ENCODE data around the gene MEIOSIN. TPM values are rescaled to one million over a fixed set of nuclear protein-coding genes. Genes with fewer than 3 reads are reported as not detected.
"Not testable (repeated sequence)": the region's sequence is repeated elsewhere in the genome, so short reads cannot be mapped to it uniquely, and the experiment has no call there.

Gene MEIOSIN
- 0.37 and 0.45 TPM in 2 replicates for total RNA-seq (2014; rRNA removed; shearing (Covaris generic))
- polyA plus RNA-seq (2015; cell fraction: cytosol; rRNA removed) = 1.5 and 1.9 TPM in 2 replicates
- 0.72 and 0.89 TPM in 2 replicates for polyA plus RNA-seq (2015; cell fraction: nucleus; rRNA removed)

GRCh38 chr19:45733160-45733810 lies at the start of gene MEIOSIN:
MEIOSIN (plus strand) TSS chr19:45733439; CDS start chr19:45735377, 1,938 bp downstream.
- DNase-seq (ENCODE audit: low read depth, low spot score) = no peak
- in situ Hi-C loops (cut with HindIII; ENCODE audit: low pct_unique_long_range_greater_than_20kb, low sequenced_read_pairs) = no loop called here

GRCh38 chr19:45685045-45685444 lies 48.2 kb upstream of the MEIOSIN start:
- in situ Hi-C loops (cut with HindIII; ENCODE audit: low pct_unique_long_range_greater_than_20kb, low sequenced_read_pairs); DNase-seq (ENCODE audit: low read depth, low spot score): not testable (repeated sequence)

DNA sequence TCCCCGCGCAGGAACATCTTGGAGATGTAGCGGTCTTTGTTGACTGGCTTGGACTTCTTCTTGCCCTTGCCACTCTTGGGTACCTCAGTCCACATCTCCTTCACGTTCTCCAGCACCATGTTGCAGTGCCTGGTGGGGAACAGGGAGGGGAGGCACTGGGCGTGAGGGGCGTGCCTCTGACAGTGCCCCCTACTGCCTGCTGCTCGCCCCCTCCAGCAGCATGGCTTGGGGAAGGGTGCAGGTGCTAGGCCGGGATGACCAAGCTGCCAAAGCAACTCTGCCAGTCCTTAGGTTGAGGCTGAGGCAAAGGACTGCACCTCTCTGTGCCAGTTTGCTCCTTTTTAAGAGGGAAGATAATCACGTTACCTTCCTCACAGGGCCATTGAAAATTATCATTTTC lies 45.6 kb upstream of the MEIOSIN start:
- no peak for DNase-seq (ENCODE audit: low read depth, low spot score)
- in situ Hi-C loops (cut with HindIII; ENCODE audit: low pct_unique_long_range_greater_than_20kb, low sequenced_read_pairs) = no loop called here

DNA sequence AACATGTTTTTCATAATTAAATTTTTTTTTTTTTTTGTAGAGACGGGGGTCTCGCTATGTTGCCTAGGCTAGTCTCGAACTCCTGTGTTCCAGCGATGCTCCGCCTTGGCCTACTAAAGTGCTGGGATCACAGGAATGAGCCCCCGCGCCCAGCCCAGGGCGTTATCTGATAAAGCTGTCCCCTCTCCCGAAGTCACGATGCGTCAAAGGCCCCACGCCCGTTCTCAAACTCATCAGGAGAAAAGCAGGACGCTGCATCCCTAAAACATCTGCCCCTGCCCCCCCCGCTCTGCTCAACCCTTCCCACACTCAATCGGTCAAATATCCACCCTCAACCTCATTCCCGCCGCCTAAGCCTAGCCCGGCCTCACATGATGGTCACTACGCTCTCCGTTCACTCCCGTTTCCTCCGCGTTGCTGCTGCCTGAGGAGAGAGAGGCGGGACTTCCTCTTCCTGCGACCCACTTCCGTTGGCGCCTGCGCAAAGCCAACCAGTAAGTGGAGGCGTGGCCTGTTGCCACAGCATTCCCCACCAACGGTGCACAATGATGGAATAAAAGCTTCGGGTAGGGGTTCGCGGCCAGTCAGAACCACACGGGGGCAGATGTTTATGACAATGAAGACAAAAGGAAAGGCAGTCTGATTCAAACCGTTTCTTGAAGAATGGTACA lies 41.6 kb upstream of the MEIOSIN start, which contains the start of gene SNRPD2:
Gene SNRPD2, minus strand, starts transcription at position 438 of the 671 bp plus-strand sequence. Its CDS starts 65 bp downstream, at position 373.
- DNase-seq (ENCODE audit: low read depth, low spot score) = peak; percentile 97
- in situ Hi-C loops (cut with HindIII; ENCODE audit: low pct_unique_long_range_greater_than_20kb, low sequenced_read_pairs) = no loop called here

GRCh38 chr19:45692187-45693105 lies 40.8 kb upstream of the MEIOSIN start, which contains the start of gene QPCTL:
QPCTL (plus strand) TSS chr19:45692666; CDS start chr19:45692704, 38 bp downstream.
- DNase-seq (ENCODE audit: low read depth, low spot score) = peak; percentile 99
- in situ Hi-C loops (cut with HindIII; ENCODE audit: low pct_unique_long_range_greater_than_20kb, low sequenced_read_pairs) = no loop called here

DNA sequence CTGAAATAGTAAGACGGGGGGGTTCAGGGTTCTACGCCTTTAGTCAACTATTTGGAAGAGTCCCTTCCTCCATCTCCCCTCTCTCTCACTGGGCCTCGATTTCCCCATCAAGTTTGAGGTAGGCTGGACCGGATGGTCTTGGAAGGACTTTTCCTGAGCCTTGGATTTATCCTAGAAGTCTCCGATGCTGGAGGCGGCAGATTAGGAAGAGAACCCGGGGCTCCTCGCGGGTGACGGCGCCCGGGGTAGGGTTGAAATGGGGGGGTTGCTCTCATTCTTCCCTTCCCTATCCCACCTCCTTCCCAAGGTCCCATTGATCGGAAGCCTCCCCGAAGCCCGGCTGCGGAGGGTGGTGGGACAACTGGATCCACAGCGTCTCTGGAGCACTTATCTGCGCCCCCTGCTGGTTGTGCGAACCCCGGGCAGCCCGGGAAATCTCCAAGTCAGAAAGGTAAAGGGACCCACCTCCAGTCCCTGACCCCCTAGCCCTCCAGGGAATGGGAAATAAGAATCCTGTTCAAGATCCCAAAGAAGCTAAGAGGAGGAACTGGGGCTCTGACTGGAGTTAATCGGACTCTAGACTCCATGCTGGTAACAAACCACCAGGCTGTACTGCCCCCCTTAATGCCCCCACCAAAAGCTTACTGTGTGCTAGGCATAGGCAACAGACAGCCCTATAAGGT lies 40.0 kb upstream of the MEIOSIN start:
- in situ Hi-C loops (cut with HindIII; ENCODE audit: low pct_unique_long_range_greater_than_20kb, low sequenced_read_pairs) = no loop called here
- DNase-seq (ENCODE audit: low read depth, low spot score) = peak; percentile 77

DNA sequence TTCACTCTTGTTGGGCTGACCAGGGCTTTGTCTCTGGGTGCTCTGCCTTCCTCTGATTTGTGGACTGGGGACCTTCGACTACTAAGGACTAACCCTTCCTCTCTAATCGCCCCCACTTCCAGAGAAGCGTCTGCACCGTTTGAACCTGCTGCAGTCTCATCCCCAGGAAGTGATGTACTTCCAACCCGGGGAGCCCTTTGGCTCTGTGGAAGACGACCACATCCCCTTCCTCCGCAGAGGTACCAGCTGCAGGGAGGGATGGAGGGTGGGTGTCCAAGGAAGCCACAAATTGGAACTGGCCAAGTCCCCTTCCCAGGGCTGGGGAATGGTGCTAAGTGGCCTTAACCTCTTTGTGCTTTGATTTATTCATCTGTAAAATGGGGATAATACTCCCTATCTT lies 31.6 kb upstream of the MEIOSIN start:
- in situ Hi-C loops (cut with HindIII; ENCODE audit: low pct_unique_long_range_greater_than_20kb, low sequenced_read_pairs) = no loop called here
- no peak for DNase-seq (ENCODE audit: low read depth, low spot score)

DNA sequence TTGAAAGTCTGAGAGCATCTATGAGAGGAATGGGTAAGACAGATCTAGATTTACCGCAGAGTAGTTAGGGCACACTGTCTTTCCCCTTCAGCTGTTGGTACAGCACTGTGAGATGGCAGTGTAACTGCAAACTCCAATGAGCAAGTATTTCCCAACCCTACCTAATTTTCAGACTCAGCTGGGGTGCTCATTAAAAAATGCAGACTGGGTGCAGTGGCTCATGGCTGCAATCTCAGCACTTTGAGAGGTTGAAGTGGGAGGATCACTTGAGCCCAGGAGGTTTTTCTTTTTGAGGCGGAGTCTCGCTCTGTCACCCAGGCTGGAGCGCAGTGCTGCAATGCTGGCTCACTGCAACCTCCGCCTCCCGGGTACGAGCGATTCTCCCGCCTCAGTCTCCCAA lies 28.1 kb upstream of the MEIOSIN start:
- in situ Hi-C loops (cut with HindIII; ENCODE audit: low pct_unique_long_range_greater_than_20kb, low sequenced_read_pairs) = no loop called here
- no peak for DNase-seq (ENCODE audit: low read depth, low spot score)

DNA sequence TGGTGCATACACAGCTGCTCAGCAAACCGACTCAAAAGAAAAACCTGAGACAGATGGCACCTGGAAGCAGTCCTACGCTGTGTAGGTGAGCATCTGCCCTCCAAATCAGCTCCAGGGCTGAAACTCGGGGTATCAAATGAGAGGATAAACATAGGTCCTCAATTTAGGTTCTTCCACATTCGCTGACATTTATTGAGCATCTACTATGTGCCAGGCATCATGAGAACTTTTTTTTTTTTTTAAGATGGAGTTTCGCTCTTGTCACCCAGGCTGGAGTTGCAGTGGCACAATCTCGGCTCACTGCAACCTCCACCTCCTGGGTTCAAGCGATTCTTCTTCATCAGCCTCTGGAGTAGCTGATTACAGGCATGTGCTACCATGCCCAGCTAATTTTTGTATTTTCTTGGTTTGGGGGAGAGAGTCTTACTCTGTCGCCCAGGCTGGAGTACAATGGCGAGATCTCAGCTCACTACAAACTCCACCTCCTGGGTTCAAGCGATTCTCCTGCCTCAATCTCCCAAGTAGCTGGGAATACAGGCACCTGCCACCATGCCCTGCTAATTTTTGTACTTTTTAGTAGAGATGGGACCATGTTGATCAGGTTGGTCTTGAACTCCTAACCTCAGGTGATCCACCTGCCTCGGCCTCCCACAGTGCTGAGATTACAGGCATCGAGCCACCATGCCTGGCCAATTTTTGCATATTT lies 27.4 kb upstream of the MEIOSIN start:
- in situ Hi-C loops (cut with HindIII; ENCODE audit: low pct_unique_long_range_greater_than_20kb, low sequenced_read_pairs) = no loop called here
- no peak for DNase-seq (ENCODE audit: low read depth, low spot score)

GRCh38 chr19:45710356-45711130 lies 22.7 kb upstream of the MEIOSIN start:
- no peak for DNase-seq (ENCODE audit: low read depth, low spot score)
- in situ Hi-C loops (cut with HindIII; ENCODE audit: low pct_unique_long_range_greater_than_20kb, low sequenced_read_pairs) = no loop called here

DNA sequence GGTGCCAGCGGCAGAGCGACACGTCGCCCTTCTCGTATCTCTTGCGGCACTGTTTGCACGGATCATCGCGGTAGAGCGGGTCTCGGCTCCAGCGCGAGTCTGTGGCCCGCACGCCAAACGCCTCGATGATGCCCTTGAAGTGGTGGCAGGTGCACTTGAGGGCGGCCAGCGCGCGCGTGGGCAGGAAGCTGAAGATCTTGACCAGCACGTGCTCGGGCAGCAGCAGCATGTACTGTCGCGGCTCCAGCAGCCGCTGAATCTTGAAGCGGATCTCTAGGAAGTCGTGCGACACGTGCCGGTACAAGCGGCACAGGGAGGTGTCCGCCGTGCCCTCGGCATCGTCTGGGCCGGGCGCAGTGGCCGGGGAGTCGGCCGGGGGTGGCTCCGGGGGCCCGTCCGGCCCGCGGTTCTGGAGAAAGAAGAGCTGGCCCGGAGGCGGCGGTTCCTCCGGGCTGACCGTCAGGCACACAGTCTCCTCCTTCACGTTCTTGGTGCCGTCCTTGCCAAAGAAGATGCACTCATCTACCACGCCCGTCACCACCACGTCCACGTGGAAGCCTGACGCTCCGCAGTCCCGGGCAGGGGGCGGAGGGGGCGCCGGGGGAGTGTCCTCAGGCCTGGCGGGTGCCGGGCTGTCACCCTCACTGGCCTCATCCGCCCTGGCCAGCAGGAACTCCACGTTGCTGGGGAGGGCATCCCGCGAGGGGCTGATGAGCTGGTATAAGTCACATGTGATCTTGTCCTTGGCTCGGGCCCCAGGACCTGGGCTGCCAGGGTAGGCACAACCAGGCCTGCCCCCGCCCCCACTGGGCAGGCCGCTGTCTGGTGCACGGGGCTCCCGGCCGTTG lies 21.2 kb upstream of the MEIOSIN start:
- DNase-seq (ENCODE audit: low read depth, low spot score) = no peak
- in situ Hi-C loops (cut with HindIII; ENCODE audit: low pct_unique_long_range_greater_than_20kb, low sequenced_read_pairs) = no loop called here

DNA sequence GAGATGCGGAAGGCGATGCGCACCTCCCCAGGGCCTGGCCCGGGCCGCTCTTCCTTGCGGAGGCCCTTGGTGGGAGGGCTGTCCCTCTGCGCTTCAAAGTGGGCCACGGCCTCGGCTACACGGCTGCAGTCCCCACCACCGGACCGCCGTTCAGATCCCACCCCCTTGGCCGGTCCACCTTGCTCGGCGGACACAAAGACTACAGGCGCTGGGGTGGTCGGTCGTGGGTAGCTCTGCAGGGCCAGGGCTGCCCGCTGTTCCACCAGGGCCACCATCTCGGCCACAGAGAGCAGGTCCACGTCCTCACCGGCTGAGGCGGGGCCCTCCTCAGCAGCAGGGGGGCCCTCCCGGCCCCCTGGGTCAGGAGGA lies 20.6 kb upstream of the MEIOSIN start:
- no peak for DNase-seq (ENCODE audit: low read depth, low spot score)
- in situ Hi-C loops (cut with HindIII; ENCODE audit: low pct_unique_long_range_greater_than_20kb, low sequenced_read_pairs) = no loop called here

- no peak for DNase-seq (ENCODE audit: low read depth, low spot score)
- in situ Hi-C loops (cut with HindIII; ENCODE audit: low pct_unique_long_range_greater_than_20kb, low sequenced_read_pairs) = no loop called here
Observed at GRCh38 chr19:45713141-45713540, 20.1 kb upstream of the MEIOSIN start.

GRCh38 chr19:45715139-45715538 lies 18.1 kb upstream of the MEIOSIN start:
- in situ Hi-C loops (cut with HindIII; ENCODE audit: low pct_unique_long_range_greater_than_20kb, low sequenced_read_pairs) = no loop called here
- DNase-seq (ENCODE audit: low read depth, low spot score) = no peak

DNA sequence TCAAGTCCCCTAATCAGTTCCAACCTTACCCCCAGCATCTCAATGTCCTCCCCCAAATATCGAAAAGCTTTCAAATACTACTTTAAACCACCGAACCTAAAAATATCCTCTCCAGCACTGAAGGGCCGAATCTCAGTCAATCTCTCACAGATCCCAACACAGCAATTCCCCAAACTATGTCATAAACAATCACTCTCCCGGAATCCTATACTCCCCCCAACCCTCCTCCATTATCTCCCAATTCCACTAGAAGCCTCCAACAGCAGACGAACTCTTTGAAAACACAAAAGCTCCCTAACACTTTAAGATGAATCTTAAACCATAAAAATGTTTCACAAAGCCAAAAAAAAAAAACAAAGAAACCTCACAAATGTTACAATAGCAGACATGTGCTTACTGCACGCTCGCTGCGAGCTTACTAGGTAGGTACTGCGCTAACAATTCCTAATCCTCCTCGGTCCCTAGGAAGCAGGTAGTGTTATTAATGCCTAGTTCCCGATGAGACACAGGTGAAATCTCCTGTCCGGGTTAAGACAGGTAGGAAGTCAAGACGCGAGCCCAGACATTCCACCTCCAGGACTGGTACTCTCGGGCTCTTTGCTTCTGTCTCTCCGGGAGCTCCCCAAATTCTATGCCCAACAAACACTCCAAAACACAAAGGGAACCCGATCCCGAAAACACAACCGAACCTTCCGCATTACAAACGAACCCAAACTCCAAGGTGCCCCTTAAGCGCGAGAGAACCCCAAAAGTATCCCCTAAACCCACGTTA lies 16.7 kb upstream of the MEIOSIN start:
- in situ Hi-C loops (cut with HindIII; ENCODE audit: low pct_unique_long_range_greater_than_20kb, low sequenced_read_pairs) = no loop called here
- DNase-seq (ENCODE audit: low read depth, low spot score) = no peak
